HepG2 (cell line): ENCODE results near the gene KPNA4. TPM values are rescaled to one million over a fixed set of nuclear protein-coding genes. Genes with fewer than 3 reads are reported as not detected.

ENCODE experiments used
- ATAC-seq: fragments of 200-7000 bp; cut with Tn5 transposase; 3 replicates; pipeline ENCODE4 v1.9.1; 2020; ENCODE audit warnings: mild to moderate bottlenecking, moderate library complexity
- BruUV-seq: library from RNA; stranded (reverse); fragments of 400-500 nt; replicated peaks from 2 replicates; lab custom pipeline; 2021; lab: Mats Ljungman, UMichigan
- CTCF ChIA-PET: fragments of 300-600 bp; formaldehyde crosslinking; extraction: SDS; loops from one replicate; lab custom pipeline; 2021; ENCODE audit warnings: low total read pairs, inconsistent platforms, low intra/inter-chr PET ratio; lab: Yijun Ruan, JAX
- POLR2A ChIA-PET: fragments of 350-600 bp; sonication (Branson Sonifier 250); formaldehyde crosslinking; loops from one replicate; lab custom pipeline; 2020; ENCODE audit warnings: antibody characterized with exemption, inconsistent platforms; lab: Yijun Ruan, JAX
- DNase-seq: peaks from one replicate; pipeline ENCODE4 v3.0.0-alpha.2; 2015; ENCODE audit warnings: low spot score
- FAIRE-seq: peaks from 3 replicates; lab custom pipeline; 2011; peaks lifted over from hg19 to GRCh38; lab: Jason Lieb, UNC
- H2AFZ ChIP-seq: one replicate; pipeline ENCODE4 v1.6.1; 2011; ENCODE audit warnings: low read length, inconsistent platforms
- H3K27ac ChIP-seq: fragments of 300-600 bp; 3 replicates; pipeline ENCODE4 v1.8.0; 2011; ENCODE audit warnings: mixed run types, mild to moderate bottlenecking, mixed read lengths, low read length, inconsistent platforms; ENCODE audit not compliant: insufficient read depth; ENCODE audit errors: extremely low read length
- H3K27me3 ChIP-seq, 2 experiments: fragments of 200-600 bp in 1 of 2; 2 replicates in 1 of 2; 3 replicates in 1 of 2; pipeline versions ENCODE4 v1.6.0 to v1.8.0; 2011; ENCODE audit warnings: low read length in 2 of 2, mild to moderate bottlenecking in 2 of 2, moderate library complexity in 2 of 2, inconsistent platforms in 1 of 2; ENCODE audit not compliant: insufficient read depth in 2 of 2, control insufficient read depth in 1 of 2
- H3K36me3 ChIP-seq, 2 experiments: fragments of 200-600 bp in 1 of 2; replicated peaks in 1 of 2; 2 replicates in 1 of 2; 3 replicates in 1 of 2; pipeline versions ENCODE4 v1.5.1 to v1.8.0; 2011; ENCODE audit warnings: low read length in 2 of 2, inconsistent platforms in 1 of 2; ENCODE audit not compliant: insufficient read depth in 2 of 2, control insufficient read depth in 1 of 2
- H3K4me1 ChIP-seq: 2 replicates; pipeline ENCODE4 v1.5.1; 2012; ENCODE audit warnings: low read length, inconsistent platforms; ENCODE audit not compliant: insufficient read depth
- H3K4me2 ChIP-seq: 2 replicates; pipeline ENCODE4 v1.6.0; 2011; ENCODE audit warnings: low read depth, low read length, inconsistent platforms
- H3K4me3 ChIP-seq, 3 experiments: fragments of 200-600 bp in 1 of 3; sonication (generic), shearing (Covaris generic) in 1 of 3; replicated peaks in 1 of 3; 2 replicates each; pipeline ENCODE4 v1.5.1; 2011 to 2016; ENCODE audit warnings: low read length in 3 of 3, inconsistent platforms in 2 of 3, low read depth in 2 of 3, mild to moderate bottlenecking in 2 of 3, control low read depth in 1 of 3, mixed read lengths in 1 of 3; ENCODE audit not compliant: insufficient read depth in 1 of 3
- H3K79me2 ChIP-seq: one replicate; pipeline ENCODE4 v1.6.1; 2011; ENCODE audit warnings: low read length, inconsistent platforms; ENCODE audit not compliant: insufficient read depth
- H3K9ac ChIP-seq: 2 replicates; pipeline ENCODE4 v1.6.0; 2011; ENCODE audit warnings: mild to moderate bottlenecking, low read depth, low read length, inconsistent platforms; ENCODE audit not compliant: insufficient read depth
- H3K9me3 ChIP-seq: 2 replicates; pipeline ENCODE4 v1.5.1; 2012; ENCODE audit warnings: mild to moderate bottlenecking, low read length
- H4K20me1 ChIP-seq: 2 replicates; pipeline ENCODE4 v1.6.0; 2011; ENCODE audit warnings: inconsistent platforms, mild to moderate bottlenecking, low read length, moderate library complexity; ENCODE audit not compliant: insufficient read depth
- FOSL2 ChIP-seq: sonication (generic); formaldehyde crosslinking; IDR thresholded peaks from 2 replicates; pipeline ENCODE4 v1.4.0; 2020; ENCODE audit warnings: missing genetic modification reagents
- KDM3A ChIP-seq: IDR thresholded peaks from 2 replicates; pipeline ENCODE4 v1.6.1; 2018; ENCODE audit warnings: low read depth, missing compliant biosample characterization
- PLRG1 ChIP-seq: fragments of 450-650 bp; conservative IDR thresholded peaks from 2 replicates; pipeline ENCODE4 v1.6.1; 2016
- POLR2G ChIP-seq: fragments of 200-400 bp; formaldehyde crosslinking; IDR thresholded peaks from 2 replicates; pipeline ENCODE4 v1.6.1; 2018; ENCODE audit warnings: mild to moderate bottlenecking, low read depth, low read length, moderate library complexity
- ZNF7 ChIP-seq: IDR thresholded peaks from 2 replicates; pipeline ENCODE4 v1.6.1; 2016; ENCODE audit warnings: missing biosample characterization, missing genetic modification reagents
- ZNF781 ChIP-seq: sonication (generic); formaldehyde crosslinking; IDR thresholded peaks from 2 replicates; pipeline ENCODE4 v1.5.1; 2020; ENCODE audit warnings: borderline replicate concordance, mild to moderate bottlenecking, missing genetic modification reagents; ENCODE audit errors: not compliant biosample characterization
- ZSCAN31 ChIP-seq: sonication (generic); formaldehyde crosslinking; IDR thresholded peaks from 2 replicates; pipeline ENCODE4 v1.5.0; 2020; ENCODE audit warnings: low read depth, mild to moderate bottlenecking, missing genetic modification reagents
- WGBS: methylation state at CpG from one replicate; pipeline ENCODE4 v1.1.6; 2017; ENCODE audit warnings: low lambda C conversion rate; 5-methylcytosine and 5-hydroxymethylcytosine counted together
- in situ Hi-C: cut with HindIII; loops from 2 replicates; pipeline ENCODE4 v1.10.0; 2017; ENCODE audit warnings: low pct_unique_long_range_greater_than_20kb; ENCODE audit not compliant: extremely low pct_ligation_motif_present
- intact Hi-C: fragments of 100-400 bp; cut with micrococcal nuclease; formaldehyde crosslinking; loops from one replicate; pipeline ENCODE4 v1.10.0; 2022; ENCODE audit not compliant: unreplicated experiment
- polyA plus RNA-seq, 8 experiments: library from polyadenylated mRNA; depleted of rRNA in 3 of 8; stranded (reverse) in 7 of 8; unstranded in 1 of 8; fragments of >200 nt; fragmentation: Illumina TruSeq in 4 of 8; extraction: Trizol in 4 of 8; gene quantifications; 2 replicates each; pipeline versions ENCODE4 v1.2.1 to v1.2.3, GENCODE V29; 2011 to 2016; ENCODE audit warnings: low read depth in 4 of 8, missing spikeins in 1 of 8, mixed read lengths in 1 of 8; ENCODE audit not compliant: insufficient read depth in 1 of 8
- total RNA-seq, 5 experiments: library from RNA; depleted of rRNA; stranded (reverse); fragments of >200 nt; fragmentation: Illumina TruSeq; extraction: Trizol; gene quantifications; 2 replicates each; pipeline ENCODE4 v1.2.3, GENCODE V29; 2016; ENCODE audit warnings: low read depth in 1 of 5
- TF ChIP-seq, protein P1 (sequence below): sonication (generic); formaldehyde crosslinking; IDR thresholded peaks from 2 replicates; pipeline ENCODE4 v1.8.1; 2023; ENCODE audit warnings: missing genetic modification reagents, inconsistent platforms, borderline replicate concordance
- TF ChIP-seq, protein P2 (sequence below): sonication (generic); formaldehyde crosslinking; IDR thresholded peaks from 2 replicates; pipeline ENCODE4 v1.5.1; 2020; ENCODE audit warnings: mild to moderate bottlenecking, missing genetic modification reagents, borderline replicate concordance
- TF ChIP-seq, protein P3 (sequence below): sonication (generic); formaldehyde crosslinking; IDR thresholded peaks from 2 replicates; pipeline ENCODE4 v1.4.0; 2020; ENCODE audit warnings: missing genetic modification reagents

Gene KPNA4
- total and polyA plus RNA-seq, 2 of the 13 experiments (the other 11 are each of a cell fraction or from before 2014, with no cell fraction given): 9.9 to 27.9 TPM

DNA sequence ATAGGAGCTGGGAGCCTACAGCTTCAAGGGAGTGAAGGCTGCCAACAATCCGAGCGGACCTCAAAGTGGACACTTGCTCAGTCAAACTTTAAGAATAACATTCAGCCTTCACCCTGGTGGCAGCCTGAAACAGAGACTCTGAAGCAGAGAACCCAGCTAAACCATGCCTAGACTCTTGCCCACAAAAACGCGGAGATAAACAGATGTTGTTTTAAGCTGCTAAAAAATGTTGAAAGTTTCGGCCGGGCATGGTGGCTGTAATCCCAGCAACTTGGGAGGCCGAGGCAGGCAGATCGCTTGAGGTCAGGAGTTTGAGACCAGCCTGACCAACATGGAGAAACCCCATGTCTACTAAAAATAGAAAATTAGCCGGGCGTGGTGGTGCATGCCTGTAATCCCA, 86.0 kb downstream of the KPNA4 start:
- in situ Hi-C loops (no loop called here), intact Hi-C loops (no loop called here)
- no peak overlapping the region for H3K27ac ChIP-seq
- peaks cover 6% of the 10 kb centered on the region; the same call in 1 of the 2 replicates for H3K4me1 ChIP-seq
- no peaks in the 10 kb centered on the region for H4K20me1 ChIP-seq
- WGBS: 67% methylated on average over 10 of the region's 10 CpGs
- DNase-seq (no peak), ATAC-seq (no peak), FAIRE-seq (no peak)
- no peak for TF ChIP-seq POLR2G
- H3K9ac ChIP-seq: no peak overlapping the region
- H3K4me3 ChIP-seq: no peak overlapping the region
- H3K36me3 ChIP-seq: no peaks in the 10 kb centered on the region
- no peaks in the 10 kb centered on the region for H3K9me3 ChIP-seq
- H3K4me2 ChIP-seq: no peak overlapping the region
- POLR2A ChIA-PET: no interaction called here
- no TSS peak for BruUV-seq
- CTCF ChIA-PET: no interaction called here
- no peak overlapping the region for H2AFZ ChIP-seq
- no peaks in the 10 kb centered on the region for H3K27me3 ChIP-seq
- no peaks in the 10 kb centered on the region for H3K79me2 ChIP-seq

DNA sequence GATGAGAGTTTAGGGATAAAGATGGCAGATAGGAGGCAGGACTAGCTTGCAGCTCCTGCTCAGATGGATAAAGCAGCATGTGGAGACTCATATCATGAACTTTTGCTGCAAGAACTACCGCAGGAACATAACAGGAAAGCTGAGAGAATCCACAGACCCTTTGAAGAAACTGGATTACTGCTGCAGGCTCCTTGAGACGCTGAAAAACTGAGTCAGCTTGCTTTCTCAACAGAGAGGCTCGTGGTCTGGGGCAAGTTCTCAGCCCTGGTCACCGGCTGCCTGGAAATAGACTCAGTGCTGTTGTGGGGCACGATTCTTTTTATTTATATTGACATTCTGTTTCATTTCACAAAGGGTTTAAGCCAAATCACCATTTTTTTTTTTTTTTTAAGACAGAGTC, 87.0 kb downstream of the KPNA4 start:
- no peak overlapping the region for H3K4me2 ChIP-seq
- H3K4me1 ChIP-seq: peaks cover 6% of the 10 kb centered on the region; the same call in 1 of the 2 replicates
- ATAC-seq (no peak), FAIRE-seq (no peak), DNase-seq (no peak)
- ChIA-PET POLR2A (no interaction called here), CTCF (no interaction called here)
- H3K27ac ChIP-seq: no peak overlapping the region
- no peaks in the 10 kb centered on the region for H3K9me3 ChIP-seq
- in situ Hi-C loops: no loop called here
- no peaks in the 10 kb centered on the region for H4K20me1 ChIP-seq
- H3K36me3 ChIP-seq: no peaks in the 10 kb centered on the region
- no peak overlapping the region for H3K9ac ChIP-seq
- H3K79me2 ChIP-seq: no peaks in the 10 kb centered on the region
- no peak overlapping the region for H2AFZ ChIP-seq
- H3K4me3 ChIP-seq: no peak overlapping the region
- intact Hi-C loops: no loop called here
- WGBS: 50% methylated on average over 4 of the region's 5 CpGs
- no peaks in the 10 kb centered on the region for H3K27me3 ChIP-seq
- BruUV-seq: no TSS peak
- TF ChIP-seq ZNF781 (CRISPR knock-in tag) (no peak), PLRG1 (no peak), FOSL2 (no peak), ZSCAN31 (CRISPR knock-in tag) (no peak), KDM3A (CRISPR knock-in tag) (no peak), ZNF7 (CRISPR knock-in tag) (no peak)
- TF ChIP-seq, protein P1, sequence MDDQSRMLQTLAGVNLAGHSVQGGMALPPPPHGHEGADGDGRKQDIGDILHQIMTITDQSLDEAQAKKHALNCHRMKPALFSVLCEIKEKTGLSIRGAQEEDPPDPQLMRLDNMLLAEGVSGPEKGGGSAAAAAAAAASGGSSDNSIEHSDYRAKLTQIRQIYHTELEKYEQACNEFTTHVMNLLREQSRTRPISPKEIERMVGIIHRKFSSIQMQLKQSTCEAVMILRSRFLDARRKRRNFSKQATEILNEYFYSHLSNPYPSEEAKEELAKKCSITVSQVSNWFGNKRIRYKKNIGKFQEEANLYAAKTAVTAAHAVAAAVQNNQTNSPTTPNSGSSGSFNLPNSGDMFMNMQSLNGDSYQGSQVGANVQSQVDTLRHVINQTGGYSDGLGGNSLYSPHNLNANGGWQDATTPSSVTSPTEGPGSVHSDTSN (CRISPR knock-in tag): no peak
- TF ChIP-seq, protein P2, sequence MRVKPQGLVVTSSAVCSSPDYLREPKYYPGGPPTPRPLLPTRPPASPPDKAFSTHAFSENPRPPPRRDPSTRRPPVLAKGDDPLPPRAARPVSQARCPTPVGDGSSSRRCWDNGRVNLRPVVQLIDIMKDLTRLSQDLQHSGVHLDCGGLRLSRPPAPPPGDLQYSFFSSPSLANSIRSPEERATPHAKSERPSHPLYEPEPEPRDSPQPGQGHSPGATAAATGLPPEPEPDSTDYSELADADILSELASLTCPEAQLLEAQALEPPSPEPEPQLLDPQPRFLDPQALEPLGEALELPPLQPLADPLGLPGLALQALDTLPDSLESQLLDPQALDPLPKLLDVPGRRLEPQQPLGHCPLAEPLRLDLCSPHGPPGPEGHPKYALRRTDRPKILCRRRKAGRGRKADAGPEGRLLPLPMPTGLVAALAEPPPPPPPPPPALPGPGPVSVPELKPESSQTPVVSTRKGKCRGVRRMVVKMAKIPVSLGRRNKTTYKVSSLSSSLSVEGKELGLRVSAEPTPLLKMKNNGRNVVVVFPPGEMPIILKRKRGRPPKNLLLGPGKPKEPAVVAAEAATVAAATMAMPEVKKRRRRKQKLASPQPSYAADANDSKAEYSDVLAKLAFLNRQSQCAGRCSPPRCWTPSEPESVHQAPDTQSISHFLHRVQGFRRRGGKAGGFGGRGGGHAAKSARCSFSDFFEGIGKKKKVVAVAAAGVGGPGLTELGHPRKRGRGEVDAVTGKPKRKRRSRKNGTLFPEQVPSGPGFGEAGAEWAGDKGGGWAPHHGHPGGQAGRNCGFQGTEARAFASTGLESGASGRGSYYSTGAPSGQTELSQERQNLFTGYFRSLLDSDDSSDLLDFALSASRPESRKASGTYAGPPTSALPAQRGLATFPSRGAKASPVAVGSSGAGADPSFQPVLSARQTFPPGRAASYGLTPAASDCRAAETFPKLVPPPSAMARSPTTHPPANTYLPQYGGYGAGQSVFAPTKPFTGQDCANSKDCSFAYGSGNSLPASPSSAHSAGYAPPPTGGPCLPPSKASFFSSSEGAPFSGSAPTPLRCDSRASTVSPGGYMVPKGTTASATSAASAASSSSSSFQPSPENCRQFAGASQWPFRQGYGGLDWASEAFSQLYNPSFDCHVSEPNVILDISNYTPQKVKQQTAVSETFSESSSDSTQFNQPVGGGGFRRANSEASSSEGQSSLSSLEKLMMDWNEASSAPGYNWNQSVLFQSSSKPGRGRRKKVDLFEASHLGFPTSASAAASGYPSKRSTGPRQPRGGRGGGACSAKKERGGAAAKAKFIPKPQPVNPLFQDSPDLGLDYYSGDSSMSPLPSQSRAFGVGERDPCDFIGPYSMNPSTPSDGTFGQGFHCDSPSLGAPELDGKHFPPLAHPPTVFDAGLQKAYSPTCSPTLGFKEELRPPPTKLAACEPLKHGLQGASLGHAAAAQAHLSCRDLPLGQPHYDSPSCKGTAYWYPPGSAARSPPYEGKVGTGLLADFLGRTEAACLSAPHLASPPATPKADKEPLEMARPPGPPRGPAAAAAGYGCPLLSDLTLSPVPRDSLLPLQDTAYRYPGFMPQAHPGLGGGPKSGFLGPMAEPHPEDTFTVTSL (CRISPR knock-in tag): no peak
- TF ChIP-seq, protein P3, sequence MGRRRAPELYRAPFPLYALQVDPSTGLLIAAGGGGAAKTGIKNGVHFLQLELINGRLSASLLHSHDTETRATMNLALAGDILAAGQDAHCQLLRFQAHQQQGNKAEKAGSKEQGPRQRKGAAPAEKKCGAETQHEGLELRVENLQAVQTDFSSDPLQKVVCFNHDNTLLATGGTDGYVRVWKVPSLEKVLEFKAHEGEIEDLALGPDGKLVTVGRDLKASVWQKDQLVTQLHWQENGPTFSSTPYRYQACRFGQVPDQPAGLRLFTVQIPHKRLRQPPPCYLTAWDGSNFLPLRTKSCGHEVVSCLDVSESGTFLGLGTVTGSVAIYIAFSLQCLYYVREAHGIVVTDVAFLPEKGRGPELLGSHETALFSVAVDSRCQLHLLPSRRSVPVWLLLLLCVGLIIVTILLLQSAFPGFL (CRISPR knock-in tag): no peak
